NCI-H2107 treated with DMSO at 0.1 percent for 48 hours (cell line): ENCODE measurements around the gene CNTNAP2.

Source experiments
- DNase-seq: peaks from one replicate; lab custom pipeline; 2025; ENCODE audit not compliant: unreplicated experiment; lab: John Stamatoyannopoulos, UW

Gene CNTNAP2

DNA sequence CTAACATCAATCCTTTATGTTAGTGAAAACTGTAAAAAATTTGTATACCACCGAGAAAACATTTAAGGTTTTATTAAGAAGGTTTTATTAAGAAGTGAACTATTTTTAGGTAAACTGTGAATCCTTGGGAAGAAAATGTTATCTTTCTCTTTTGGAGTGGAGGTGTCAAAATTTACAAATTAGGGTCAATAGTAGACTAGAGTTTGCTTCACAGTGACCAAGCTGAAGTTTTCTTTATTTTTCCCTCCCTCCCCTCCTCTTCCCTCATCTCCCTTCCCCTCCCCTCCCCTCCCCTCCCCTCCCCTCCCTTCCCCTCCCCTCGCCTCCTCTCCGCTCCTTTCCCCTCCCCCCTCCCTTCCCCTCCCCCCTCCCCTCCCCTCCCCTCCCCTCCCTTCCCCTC is 168.8 kb downstream of the CNTNAP2 start:
- DNase-seq, result no peak

DNA sequence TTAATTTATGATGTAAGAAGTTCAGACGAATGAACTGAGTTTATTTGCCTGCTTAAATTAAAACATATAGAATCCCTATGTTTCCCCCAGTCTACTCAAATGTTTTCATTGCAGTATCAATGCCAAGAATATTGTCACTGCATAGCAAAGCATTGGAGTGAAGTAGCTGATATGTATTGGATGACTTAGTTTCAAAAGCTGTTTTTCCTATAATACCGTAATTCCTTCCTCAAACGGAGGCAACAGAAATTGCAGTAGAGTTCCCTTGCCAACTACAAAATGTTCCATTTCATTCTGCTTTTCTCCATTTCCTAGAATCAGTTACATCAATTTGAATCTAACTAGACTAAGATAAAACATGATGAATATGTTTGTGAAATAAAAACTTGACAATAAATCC is 174.1 kb downstream of the CNTNAP2 start:
- no peak for DNase-seq

DNA sequence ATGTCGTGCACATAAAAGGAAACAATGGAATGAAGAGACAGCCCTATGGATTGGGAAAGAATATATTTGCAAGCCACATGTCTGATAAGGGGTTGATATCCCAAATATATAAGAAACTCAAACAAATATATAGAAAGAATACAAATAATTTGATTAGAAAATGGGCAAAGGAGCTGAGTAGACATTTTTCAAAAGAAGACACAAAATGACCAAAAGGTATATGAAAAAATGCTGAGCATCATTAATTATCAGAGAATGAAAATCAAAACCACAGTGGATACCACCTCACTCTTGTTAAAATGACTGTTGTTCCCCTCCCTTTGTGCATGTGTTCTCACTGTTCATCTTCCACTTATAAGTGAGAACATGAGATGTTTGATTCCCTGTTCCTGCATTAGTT is 175.3 kb downstream of the CNTNAP2 start:
- no peak for DNase-seq

DNA sequence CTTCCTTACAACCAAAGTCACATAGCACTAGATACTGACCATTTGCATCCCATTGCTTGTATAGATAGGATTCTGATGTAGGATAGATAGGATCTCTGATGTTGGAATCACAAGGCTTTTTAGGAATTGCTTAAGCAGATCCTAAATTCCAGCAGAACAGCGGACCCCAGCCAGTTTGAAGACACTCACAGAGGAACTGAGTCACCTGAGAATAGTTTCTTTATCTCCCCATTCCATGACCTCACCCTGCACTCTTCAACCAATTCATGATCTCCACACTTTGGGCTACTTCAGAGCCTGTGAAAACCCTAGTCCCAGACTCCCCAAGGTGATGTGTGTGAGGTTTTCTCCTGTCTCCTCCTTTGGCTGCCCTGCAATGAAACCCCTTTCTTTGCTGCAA is 179.4 kb downstream of the CNTNAP2 start:
- DNase-seq, result no peak

DNA sequence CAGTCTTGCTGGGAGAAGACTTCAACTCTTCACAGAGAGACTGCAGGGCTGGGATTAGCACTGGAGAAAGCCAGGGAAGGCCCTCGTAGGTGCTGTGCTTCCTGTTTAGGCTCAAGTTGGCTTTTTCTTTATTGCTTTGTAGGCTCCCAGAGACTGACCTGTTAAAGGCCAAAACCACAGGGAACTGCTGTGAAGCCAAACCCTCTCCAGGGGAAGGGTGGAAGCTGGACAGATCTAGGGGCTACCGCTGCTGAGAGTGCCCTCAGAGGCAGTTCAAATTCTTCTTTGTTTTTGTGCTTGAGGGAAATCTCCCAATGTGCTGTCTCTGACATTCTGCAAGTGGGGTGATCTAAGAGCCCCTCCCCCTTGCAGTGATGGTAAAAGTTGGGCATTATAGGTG is 198.4 kb downstream of the CNTNAP2 start:
- no peak for DNase-seq

DNA sequence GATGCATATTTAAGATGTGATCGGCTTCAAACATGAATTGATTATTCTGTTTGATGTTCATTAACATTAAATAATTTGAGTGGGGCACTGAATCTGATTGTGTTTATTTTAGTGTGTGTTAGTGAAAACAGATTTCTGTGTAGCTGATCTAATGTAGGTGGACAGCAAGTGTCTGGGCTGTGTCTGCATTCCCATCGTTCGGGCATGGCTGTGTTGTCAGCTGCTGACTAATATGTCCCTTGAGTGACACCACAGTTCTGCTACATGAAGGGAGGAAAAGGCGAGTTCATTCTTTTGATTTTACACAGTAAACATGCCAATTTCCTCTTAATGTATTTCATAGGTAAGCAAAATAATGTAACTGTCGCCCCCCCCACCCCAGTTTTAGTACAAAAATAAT is 203.0 kb downstream of the CNTNAP2 start:
- DNase-seq, result no peak

DNA sequence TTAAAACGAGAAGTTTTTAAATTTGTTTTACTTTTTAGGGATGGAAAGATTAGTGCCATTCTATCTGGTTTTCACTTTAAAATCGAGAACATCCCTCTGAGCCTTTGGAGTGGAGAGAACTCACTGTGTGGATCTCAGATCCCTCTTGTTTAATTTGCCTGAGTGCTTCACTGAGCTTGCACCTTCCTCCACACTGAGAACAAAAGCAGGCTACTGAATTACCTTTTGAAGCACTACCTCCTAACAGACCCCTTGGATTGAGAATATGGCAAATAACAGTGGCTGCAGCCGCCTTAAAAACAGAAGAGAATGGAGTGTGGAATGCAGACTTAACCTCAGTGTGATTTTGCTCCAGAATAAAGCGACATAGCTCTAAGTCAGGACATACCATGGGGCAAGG is 204.7 kb downstream of the CNTNAP2 start:
- DNase-seq, result no peak

DNA sequence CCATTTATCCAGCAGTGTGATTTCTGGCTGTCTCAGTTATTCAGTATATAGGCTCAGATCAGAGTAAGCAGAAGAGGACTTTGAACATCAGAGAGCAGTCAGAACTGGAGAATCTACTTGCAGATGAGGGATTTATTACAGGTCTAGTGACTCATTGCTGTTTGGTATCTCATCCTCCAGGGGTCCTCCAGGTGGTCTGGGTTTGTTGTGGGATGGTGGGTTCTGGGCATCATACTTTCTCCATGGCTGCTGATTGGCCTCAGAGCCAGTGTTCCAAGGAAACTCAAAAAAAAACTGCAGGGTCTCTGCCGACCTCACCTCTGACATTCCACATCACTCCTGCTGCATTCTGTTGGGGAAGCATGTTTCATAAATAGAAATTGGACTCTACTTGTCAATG is 214.8 kb downstream of the CNTNAP2 start:
- DNase-seq, result no peak

DNA sequence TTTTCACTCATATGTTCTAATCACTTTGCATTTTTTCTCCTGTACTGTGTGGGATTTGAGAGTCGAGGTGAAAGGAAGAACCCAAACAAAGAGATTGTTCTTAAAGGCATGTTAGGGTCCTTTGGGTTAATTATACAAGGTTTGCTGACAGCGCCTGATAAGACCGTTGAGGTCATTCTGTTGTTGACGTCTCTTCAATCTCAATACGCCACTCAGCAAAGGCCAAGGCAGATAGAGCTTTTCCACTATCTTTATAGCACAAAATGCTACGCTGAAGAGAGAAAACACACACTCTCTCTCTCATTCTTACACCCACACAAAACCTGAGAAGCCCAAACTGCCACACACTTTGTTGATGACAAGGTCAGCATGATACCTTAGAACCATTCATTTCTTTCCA is 228.7 kb downstream of the CNTNAP2 start:
- DNase-seq, result no peak

DNA sequence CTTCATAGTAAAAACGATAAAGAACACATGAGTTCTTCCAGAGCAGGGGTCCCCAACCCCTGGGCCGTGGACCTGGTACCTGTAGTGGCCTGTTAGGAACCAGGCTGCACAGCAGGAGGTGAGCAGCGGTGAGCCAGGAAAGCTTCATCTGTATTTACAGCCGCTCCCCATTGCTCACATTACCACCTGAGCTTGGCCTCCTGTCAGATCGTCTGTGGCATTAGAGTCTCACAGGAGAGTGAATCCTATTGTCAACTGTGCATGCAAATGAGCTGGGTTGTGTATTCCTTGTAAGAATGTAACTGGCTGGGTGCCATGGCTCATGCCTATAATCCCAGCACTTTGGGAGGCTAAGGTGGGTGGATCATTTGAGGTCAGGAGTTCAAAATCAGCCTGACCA is 229.5 kb downstream of the CNTNAP2 start:
- no peak for DNase-seq

DNA sequence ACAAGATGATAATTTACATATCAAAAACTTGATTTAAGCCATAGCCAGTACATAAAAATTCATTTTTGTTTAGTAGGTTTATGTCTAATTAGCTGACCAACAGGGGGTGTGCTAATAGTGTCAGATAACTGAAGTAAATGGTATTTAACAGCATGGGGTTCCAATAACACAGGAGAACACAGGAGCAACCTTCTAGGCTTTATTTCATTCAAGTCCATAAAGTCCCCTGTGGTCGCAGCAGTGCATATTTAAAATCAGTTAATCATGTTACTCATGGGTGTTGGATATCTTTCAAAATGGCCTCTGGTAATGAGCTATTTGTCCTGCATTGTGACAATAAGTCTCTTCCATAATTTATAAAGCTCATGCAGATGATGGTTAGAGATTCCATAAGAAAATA is 238.6 kb downstream of the CNTNAP2 start:
- DNase-seq, result no peak

DNA sequence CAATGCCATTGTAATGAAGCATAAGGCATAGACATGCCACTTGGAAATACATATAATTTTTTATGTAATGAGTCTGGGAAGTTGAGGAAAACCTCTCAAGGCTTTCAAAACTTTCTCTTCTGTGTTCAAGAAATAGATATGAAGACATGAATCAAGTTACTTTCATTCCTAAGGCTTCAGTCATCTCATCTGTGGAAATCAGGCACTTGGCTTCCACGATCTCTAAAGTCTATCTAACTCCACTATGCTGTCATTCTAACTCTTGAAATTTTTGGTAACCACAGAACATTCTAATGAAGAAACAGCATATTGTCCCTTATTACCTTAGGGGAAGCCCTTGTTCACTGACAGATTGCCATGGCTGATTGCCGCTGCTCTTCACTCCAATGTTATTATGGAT is 242.6 kb downstream of the CNTNAP2 start:
- DNase-seq, result no peak

DNA sequence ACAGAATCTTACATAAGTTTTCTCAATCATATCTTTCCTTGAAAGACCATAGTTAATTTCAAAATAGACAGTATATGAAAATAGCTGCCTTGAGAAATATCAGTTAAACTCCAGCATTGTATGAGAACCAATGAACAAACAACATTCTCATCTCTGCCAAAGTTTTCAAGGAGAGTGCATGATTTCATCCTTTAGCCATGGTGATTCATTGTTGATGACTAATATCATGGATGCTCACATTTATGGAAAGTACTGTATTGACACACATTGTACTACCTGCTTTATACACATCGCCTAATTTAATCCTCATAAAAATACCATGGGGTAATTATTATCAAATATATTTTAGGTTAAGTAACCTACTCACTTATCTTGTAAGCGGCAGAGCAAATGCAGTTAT is 250.3 kb downstream of the CNTNAP2 start:
- DNase-seq, result no peak

DNA sequence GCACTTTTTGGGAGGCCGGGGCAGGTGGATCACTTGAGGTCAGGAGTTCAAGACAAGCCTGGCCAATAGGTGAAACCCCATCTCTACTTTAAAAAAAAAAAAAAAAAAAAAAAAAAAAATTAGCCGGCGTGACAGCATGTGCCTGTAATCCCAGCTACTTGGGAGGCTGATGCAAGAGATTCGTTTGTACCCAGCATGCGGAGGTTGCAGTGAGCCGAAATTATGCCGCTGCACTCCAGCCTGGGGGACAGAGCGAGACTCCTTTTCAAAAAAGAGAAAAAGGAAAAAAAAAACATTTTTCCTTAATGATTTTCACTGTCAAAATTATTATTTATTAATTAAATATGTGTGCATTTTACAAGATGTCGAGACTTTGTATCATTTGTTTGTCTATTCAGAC is 253.6 kb downstream of the CNTNAP2 start:
- no peak for DNase-seq

DNA sequence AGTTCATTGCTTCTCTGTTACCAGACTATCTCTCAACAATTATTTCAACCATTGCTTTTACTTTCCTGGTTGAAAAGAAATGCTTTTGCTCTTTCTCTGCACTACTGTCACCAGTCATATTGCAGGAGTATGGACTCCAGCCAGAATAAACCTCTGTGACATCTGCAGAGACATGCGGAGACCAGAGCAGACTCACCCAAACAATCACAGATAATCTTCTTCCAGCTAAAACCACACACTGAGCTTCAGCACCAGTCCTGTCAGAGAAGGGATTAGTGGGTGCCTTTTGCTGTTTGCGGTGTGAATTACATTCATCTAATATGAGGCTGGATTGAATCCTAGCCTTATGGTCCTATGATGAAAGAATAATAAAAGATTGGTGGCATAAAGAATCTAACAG is 258.6 kb downstream of the CNTNAP2 start:
- DNase-seq, result no peak

DNA sequence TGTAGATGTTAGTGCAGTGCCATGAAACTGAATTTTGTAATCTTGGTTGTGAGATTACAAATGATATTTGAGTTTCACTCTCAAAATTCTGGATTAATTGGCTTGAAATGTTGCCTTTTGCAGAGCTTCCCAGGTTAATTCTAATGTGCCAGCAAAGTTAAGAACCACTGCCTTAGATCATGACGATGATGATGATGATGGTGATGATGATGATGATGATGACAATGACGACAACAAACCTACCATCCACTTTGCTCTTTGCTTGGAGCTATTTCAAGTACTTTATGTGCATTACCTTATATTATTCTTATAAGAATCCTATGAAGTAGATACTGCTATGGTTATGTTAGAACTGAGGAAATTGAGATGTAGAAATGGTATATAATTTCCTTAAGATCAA is 261.6 kb downstream of the CNTNAP2 start:
- no peak for DNase-seq

DNA sequence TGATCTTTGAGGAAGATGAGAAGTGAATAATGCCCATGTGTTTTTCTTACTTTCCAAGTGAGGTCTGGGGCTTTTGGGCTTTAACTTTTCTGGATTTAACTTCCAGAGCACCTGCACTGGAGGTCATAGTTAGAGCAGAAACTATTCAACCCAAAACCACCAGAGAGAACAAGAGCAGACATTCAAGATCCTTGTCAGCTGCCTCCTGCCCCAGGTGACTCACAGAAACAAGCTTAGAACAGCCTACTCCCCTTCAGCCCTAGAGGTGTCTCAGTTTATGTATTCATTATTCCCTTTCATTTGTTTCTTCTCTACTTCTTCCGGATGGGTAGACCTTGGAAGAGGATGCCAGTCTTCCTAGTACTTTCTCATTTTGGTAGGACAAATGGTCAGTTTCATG is 270.5 kb downstream of the CNTNAP2 start:
- DNase-seq, result no peak

DNA sequence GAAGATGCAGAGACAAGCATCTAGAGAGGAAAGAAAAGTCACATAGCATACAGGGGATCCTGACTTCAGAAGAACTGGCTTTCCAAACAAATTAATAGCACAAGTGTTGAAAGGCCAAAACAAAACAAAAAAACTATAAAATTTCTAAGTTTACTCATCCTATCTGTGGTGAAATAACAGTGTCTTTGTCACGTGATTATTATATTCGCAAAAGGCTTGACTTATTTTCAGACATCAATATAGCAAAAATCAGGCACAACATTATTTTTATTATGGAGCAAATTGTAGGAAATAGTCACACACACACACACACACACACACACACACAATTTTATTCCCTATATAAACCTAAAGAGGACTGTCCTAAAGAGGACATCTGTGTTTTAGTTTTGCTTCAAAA is 272.3 kb downstream of the CNTNAP2 start:
- DNase-seq, result no peak

DNA sequence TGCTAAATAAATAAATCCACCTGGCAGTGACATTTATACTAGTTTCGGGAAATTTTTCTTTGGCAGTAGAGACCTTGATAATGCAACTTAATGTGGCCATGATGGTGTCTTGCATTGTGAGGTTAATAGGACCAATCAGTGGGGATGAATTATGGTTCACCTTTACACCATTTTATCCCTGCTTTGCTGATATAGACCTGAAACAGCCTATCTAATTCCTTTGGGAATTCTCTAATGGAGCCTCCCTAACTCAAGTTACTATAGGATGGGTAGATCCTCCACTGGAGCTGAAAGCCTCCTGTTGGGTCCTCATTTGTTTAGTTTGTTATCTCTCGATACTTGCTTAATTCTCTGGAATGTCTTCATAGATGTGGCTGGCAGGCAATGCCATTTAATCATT is 276.7 kb downstream of the CNTNAP2 start:
- no peak for DNase-seq

DNA sequence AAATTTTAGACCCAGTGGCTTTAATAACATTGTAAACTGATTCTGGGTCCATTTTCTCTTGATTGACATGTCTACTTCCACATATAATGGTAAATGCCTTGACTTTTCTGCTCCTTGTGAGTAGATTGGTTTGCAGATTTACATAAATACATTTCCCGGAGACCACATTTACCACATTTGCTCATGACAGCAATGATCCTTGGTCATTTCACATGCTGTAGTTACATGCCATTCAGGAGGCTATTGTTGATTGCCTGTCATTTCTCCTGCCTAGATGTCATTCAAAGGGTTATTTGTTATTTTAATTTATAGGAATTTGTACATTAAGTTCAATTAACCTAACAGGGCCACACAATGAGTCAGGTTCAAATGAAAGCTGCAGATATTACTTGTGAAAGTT is 280.5 kb downstream of the CNTNAP2 start:
- no peak for DNase-seq

DNA sequence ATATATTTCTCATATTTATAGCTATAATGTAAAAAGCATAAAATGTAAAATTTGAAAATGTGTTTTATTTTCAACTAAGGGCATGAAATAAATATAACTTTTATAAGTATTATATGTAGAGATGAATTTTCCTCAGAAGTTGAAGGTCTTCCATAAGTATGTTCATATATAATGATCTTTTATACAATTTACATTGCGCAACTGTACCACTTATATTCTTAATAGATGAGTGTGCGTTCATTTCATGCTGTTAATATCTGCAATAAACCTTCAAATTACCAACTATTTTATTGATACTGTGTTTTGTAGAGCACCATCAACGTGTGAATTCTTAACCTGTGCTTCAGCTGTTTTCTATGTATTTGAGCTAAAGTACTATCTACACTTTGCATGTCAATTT is 285.3 kb downstream of the CNTNAP2 start:
- no peak for DNase-seq

DNA sequence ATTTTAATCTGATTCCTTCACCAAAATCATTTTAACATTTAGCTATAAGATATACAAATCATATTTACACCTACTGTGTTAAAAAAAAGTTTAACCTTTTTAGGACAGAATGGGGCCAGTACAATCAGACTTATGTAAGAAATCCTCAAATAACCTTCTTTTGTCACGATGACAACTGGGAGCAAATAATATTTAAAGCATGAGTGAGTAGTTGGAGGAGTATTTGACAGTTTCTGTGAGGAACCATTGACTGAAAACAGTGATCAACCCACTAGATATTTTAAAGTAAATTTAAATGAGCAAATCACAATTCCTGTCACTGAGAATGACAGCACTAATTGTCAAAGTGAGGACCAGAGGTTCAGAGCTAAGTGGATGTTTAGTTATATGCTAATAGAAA is 289.1 kb downstream of the CNTNAP2 start:
- DNase-seq, result no peak

DNA sequence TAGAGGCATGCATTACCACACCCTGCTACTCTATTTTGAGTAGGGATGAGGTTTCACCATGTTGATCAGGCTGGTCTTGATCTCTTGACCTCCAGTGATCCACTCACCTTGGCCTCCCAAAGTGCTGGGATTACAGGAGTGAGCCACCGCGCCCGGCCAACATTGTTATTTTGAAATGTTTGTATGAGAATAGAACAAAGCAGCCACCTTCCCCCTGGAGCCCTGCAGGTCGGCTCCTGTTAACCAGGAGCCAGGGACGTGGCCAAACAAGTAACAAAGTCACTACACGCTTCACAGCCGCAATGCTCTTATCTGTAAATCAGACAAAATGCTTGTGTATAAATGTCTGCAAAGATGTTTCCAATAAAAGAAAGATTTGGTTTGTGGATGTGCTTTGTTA is 295.4 kb downstream of the CNTNAP2 start:
- no peak for DNase-seq

DNA sequence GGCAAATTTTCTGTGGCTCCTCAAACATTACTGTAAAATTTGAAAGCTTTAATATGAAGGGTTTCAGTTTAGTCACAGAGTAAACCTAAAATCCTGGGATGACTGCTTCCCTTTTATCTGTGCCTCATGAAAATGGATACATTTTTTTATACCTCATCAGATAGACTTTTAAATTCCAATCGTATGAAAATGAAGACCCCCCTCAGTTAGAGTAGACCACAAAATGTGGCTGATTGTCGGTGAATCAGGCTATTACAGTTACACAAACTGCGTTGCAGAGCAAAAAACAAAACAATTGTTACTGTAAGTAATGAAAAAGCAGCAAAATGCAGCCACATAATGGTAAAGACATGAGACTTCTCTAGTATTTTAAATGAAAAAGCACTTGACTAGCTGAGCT is 296.2 kb downstream of the CNTNAP2 start:
- no peak for DNase-seq
